ENCODE results near the gene CT83.

The CT83 gene

GRCh38 chrX:116462822-116463221, at the start of gene CT83:
Gene CT83, minus strand, starts transcription at chrX:116462976. Its CDS starts 120 bp downstream, at chrX:116462856.
- no peak for DNase-seq

- DNase-seq = no peak
Observed at GRCh38 chrX:116499780-116500179, 37.0 kb upstream of the CT83 start.

- no peak for DNase-seq
Observed at GRCh38 chrX:116493271-116493670, 30.5 kb upstream of the CT83 start.

- peak; percentile 1 for DNase-seq
Observed at GRCh38 chrX:116490104-116490503, 27.3 kb upstream of the CT83 start.

- DNase-seq = no peak
Observed at GRCh38 chrX:116480059-116480458, 17.3 kb upstream of the CT83 start.

- no peak for DNase-seq
Observed at GRCh38 chrX:116449156-116449555, 13.6 kb downstream of the CT83 start.

- DNase-seq = no peak
Observed at GRCh38 chrX:116436358-116436816, 26.4 kb downstream of the CT83 start, which contains the start of gene SLC6A14. Gene SLC6A14, plus strand, starts transcription at chrX:116436606. Its CDS starts 104 bp downstream, at chrX:116436710.

- no peak for DNase-seq
Observed at GRCh38 chrX:116435597-116435996, 27.2 kb downstream of the CT83 start.

GRCh38 chrX:116427978-116428377, 34.8 kb downstream of the CT83 start:
- no peak for DNase-seq

- no peak for DNase-seq
Observed at GRCh38 chrX:116417968-116418367, 44.8 kb downstream of the CT83 start.

GRCh38 chrX:116417214-116417613, 45.6 kb downstream of the CT83 start:
- DNase-seq = peak; percentile 29

GRCh38 chrX:116413273-116413672, 49.5 kb downstream of the CT83 start:
- DNase-seq = no peak

All from NCI-H345 (cell line).